H1 (cell line): ENCODE data around the gene MAD2L2. TPM values are rescaled to one million over a fixed set of nuclear protein-coding genes. Genes with fewer than 3 reads are reported as not detected.
A peak's percentile ranks its signal among the peaks of the same experiment; 100 is the strongest.

Experiments used
- CTCF ChIA-PET: fragments of 300-600 bp; sonication (Branson Sonifier 250); formaldehyde crosslinking; loops from one replicate; lab custom pipeline; 2021; ENCODE audit not compliant: partially characterized antibody; lab: Charles Lee
- POLR2A ChIA-PET: fragments of 300-600 bp; sonication (Branson Sonifier 250); formaldehyde crosslinking; loops from one replicate; lab custom pipeline; 2021; ENCODE audit warnings: inconsistent platforms; ENCODE audit not compliant: partially characterized antibody; lab: Charles Lee
- DNase-seq, 2 experiments: peaks; one replicate each; pipeline versions ENCODE4 v3.0.0 to v3.0.0-alpha.2; 2010 to 2022; ENCODE audit warnings: low spot score in 2 of 2, low read depth in 1 of 2, mixed read lengths in 1 of 2
- FAIRE-seq: peaks from 2 replicates; lab custom pipeline; 2011; peaks lifted over from hg19 to GRCh38; lab: Jason Lieb, UNC
- H2AFZ ChIP-seq: 2 replicates; pipeline ENCODE4 v1.8.1; 2012; ENCODE audit warnings: low read length, inconsistent platforms
- H2AK5ac ChIP-seq: 2 replicates; pipeline ENCODE4 v1.6.1; 2013; ENCODE audit warnings: low read depth, low read length
- H2BK120ac ChIP-seq: replicated peaks from 2 replicates; pipeline ENCODE3; 2013; ENCODE audit warnings: low read depth, low read length, inconsistent platforms
- H2BK12ac ChIP-seq: 2 replicates; pipeline ENCODE4 v1.6.1; 2013; ENCODE audit warnings: low read depth, low read length
- H2BK15ac ChIP-seq: 2 replicates; pipeline ENCODE4 v1.6.1; 2013; ENCODE audit warnings: low read length
- H2BK20ac ChIP-seq: 2 replicates; pipeline ENCODE4 v1.6.1; 2013; ENCODE audit warnings: low read length
- H2BK5ac ChIP-seq: 2 replicates; pipeline ENCODE4 v1.6.1; 2013; ENCODE audit warnings: low read depth, low read length
- H3K14ac ChIP-seq: 2 replicates; pipeline ENCODE4 v1.6.1; 2013; ENCODE audit warnings: inconsistent platforms; ENCODE audit not compliant: insufficient read length
- H3K18ac ChIP-seq: 2 replicates; pipeline ENCODE4 v1.6.1; 2013; ENCODE audit warnings: low read length; ENCODE audit errors: extremely low read depth
- H3K23ac ChIP-seq: 2 replicates; pipeline ENCODE4 v1.6.1; 2013; ENCODE audit warnings: inconsistent platforms; ENCODE audit not compliant: insufficient read length
- H3K23me2 ChIP-seq: 2 replicates; pipeline ENCODE4 v1.6.1; 2013; ENCODE audit warnings: low read depth, low read length
- H3K27ac ChIP-seq: 2 replicates; pipeline ENCODE4 v1.6.1; 2011; ENCODE audit warnings: low read depth, low read length, inconsistent platforms
- H3K27me3 ChIP-seq, 4 experiments: replicated peaks in 1 of 4; 1 replicate in 1 of 4; 2 replicates in 3 of 4; pipeline versions ENCODE4 v1.6.1 to v1.8.1; 2011 to 2013; ENCODE audit warnings: low read length in 3 of 4, mild to moderate bottlenecking in 3 of 4, inconsistent platforms in 2 of 4, mixed read lengths in 2 of 4, moderate library complexity in 1 of 4; ENCODE audit not compliant: control insufficient read depth in 3 of 4, insufficient read depth in 3 of 4; ENCODE audit errors: extremely low read depth in 1 of 4
- H3K36me3 ChIP-seq, 4 experiments: 2 replicates each; pipeline versions ENCODE4 v1.6.1 to v1.8.1; 2011 to 2013; ENCODE audit warnings: mild to moderate bottlenecking in 4 of 4, low read length in 3 of 4, moderate library complexity in 2 of 4, control low read depth in 1 of 4, inconsistent platforms in 1 of 4; ENCODE audit not compliant: insufficient read depth in 4 of 4, control insufficient read depth in 2 of 4
- H3K4ac ChIP-seq: replicated peaks from 2 replicates; pipeline ENCODE3; 2013; ENCODE audit warnings: low read length, low read depth, mixed read lengths, inconsistent platforms; ENCODE audit not compliant: insufficient read length
- H3K4me1 ChIP-seq, 4 experiments: replicated peaks in 1 of 4; 1 replicate in 1 of 4; 2 replicates in 3 of 4; pipeline versions ENCODE4 v1.6.1 to v1.8.1; 2011 to 2013; ENCODE audit warnings: low read length in 3 of 4, inconsistent platforms in 2 of 4, mixed read lengths in 1 of 4; ENCODE audit not compliant: insufficient read depth in 4 of 4, control insufficient read depth in 3 of 4
- H3K4me2 ChIP-seq, 2 experiments: 2 replicates each; pipeline versions ENCODE4 v1.6.1 to v1.8.1; 2011 to 2013; ENCODE audit warnings: low read depth in 2 of 2, low read length in 2 of 2, control low read depth in 1 of 2, inconsistent platforms in 1 of 2, mild to moderate bottlenecking in 1 of 2; ENCODE audit not compliant: insufficient read depth in 1 of 2
- H3K4me3 ChIP-seq, 4 experiments: fragments of 200-600, 300-600 bp in 1 of 4; sonication (generic), shearing (Covaris generic), sonication (Bioruptor Twin) in 1 of 4; 2 replicates each; pipeline versions ENCODE4 v1.5.1 to v1.8.1; 2011 to 2016; ENCODE audit warnings: low read length in 4 of 4, low read depth in 3 of 4, control low read depth in 2 of 4, inconsistent platforms in 2 of 4, mild to moderate bottlenecking in 2 of 4, mixed read lengths in 1 of 4, moderate library complexity in 1 of 4; ENCODE audit not compliant: insufficient read depth in 2 of 4; ENCODE audit errors: extremely low read depth in 1 of 4
- H3K56ac ChIP-seq: replicated peaks from 2 replicates; pipeline ENCODE3; 2013; ENCODE audit warnings: low read depth, mild to moderate bottlenecking, mixed read lengths, low read length, inconsistent platforms; ENCODE audit not compliant: insufficient read length
- H3K79me1 ChIP-seq: 2 replicates; pipeline ENCODE4 v1.6.1; 2013; ENCODE audit warnings: low read depth, low read length, control low read depth
- H3K79me2 ChIP-seq, 2 experiments: 2 replicates each; pipeline versions ENCODE4 v1.6.1 to v1.8.1; 2012 to 2013; ENCODE audit warnings: low read length in 2 of 2, mild to moderate bottlenecking in 2 of 2, inconsistent platforms in 1 of 2; ENCODE audit not compliant: insufficient read depth in 2 of 2, control insufficient read depth in 1 of 2
- H3K9ac ChIP-seq, 4 experiments: replicated peaks in 1 of 4; 1 replicate in 1 of 4; 2 replicates in 3 of 4; pipeline versions ENCODE4 v1.6.1 to v1.8.1; 2011 to 2013; ENCODE audit warnings: low read depth in 3 of 4, low read length in 3 of 4, control low read depth in 2 of 4, mild to moderate bottlenecking in 2 of 4, moderate library complexity in 2 of 4, inconsistent platforms in 1 of 4; ENCODE audit errors: extremely low read depth in 1 of 4
- H3K9me3 ChIP-seq, 2 experiments: 2 replicates each; pipeline versions ENCODE4 v1.6.1 to v1.8.1; 2012 to 2013; ENCODE audit warnings: mild to moderate bottlenecking in 2 of 2, moderate library complexity in 2 of 2, control low read depth in 1 of 2, inconsistent platforms in 1 of 2, low read depth in 1 of 2, low read length in 1 of 2, mixed read lengths in 1 of 2; ENCODE audit not compliant: insufficient read depth in 2 of 2
- H4K20me1 ChIP-seq, 2 experiments: replicated peaks in 1 of 2; 2 replicates each; pipeline versions ENCODE3 to v1.8.1; 2011 to 2013; ENCODE audit warnings: inconsistent platforms in 2 of 2, low read length in 2 of 2, mild to moderate bottlenecking in 1 of 2; ENCODE audit not compliant: insufficient read depth in 2 of 2, control insufficient read depth in 1 of 2
- H4K5ac ChIP-seq: 2 replicates; pipeline ENCODE4 v1.6.1; 2013; ENCODE audit warnings: low read length, low read depth, mixed read lengths, inconsistent platforms; ENCODE audit not compliant: insufficient read length
- H4K8ac ChIP-seq: 2 replicates; pipeline ENCODE4 v1.8.0; 2013; ENCODE audit warnings: mild to moderate bottlenecking, moderate library complexity, low read length, inconsistent platforms; ENCODE audit not compliant: insufficient read depth; ENCODE audit errors: extremely low read depth
- H4K91ac ChIP-seq: replicated peaks from 2 replicates; pipeline ENCODE3; 2013; ENCODE audit warnings: low read length, mixed read lengths, inconsistent platforms; ENCODE audit not compliant: insufficient read length
- ATF2 ChIP-seq: IDR thresholded peaks from 2 replicates; pipeline ENCODE4 v1.6.1; 2012; ENCODE audit warnings: low read length, inconsistent platforms
- BCL11A ChIP-seq, 2 experiments: IDR thresholded peaks; one replicate each; pipeline ENCODE4 v1.6.1; 2011; ENCODE audit warnings: low read depth in 2 of 2, low read length in 2 of 2, mild to moderate bottlenecking in 2 of 2
- CEBPB ChIP-seq: IDR thresholded peaks from 2 replicates; pipeline ENCODE4 v1.6.1; 2012; ENCODE audit warnings: low read depth, low read length
- HDAC6 ChIP-seq: IDR thresholded peaks from one replicate; pipeline ENCODE4 v1.7.1; 2012; ENCODE audit warnings: low read depth, mild to moderate bottlenecking, inconsistent platforms, low read length, moderate library complexity
- JUN ChIP-seq: IDR thresholded peaks from 2 replicates; pipeline ENCODE4 v1.6.1; 2011; ENCODE audit warnings: low read depth, mild to moderate bottlenecking, improper control_type of control experiment, low read length
- KDM1A ChIP-seq: fragments of 200-600, 300-600 bp; sonication (generic); IDR thresholded peaks from 2 replicates; pipeline ENCODE4 v1.7.1; 2016; ENCODE audit warnings: mild to moderate bottlenecking, low read length, borderline replicate concordance
- MAX ChIP-seq: IDR thresholded peaks from 2 replicates; pipeline ENCODE4 v1.6.1; 2012; ENCODE audit warnings: inconsistent platforms
- POLR2AphosphoS5 ChIP-seq: IDR thresholded peaks from 2 replicates; pipeline ENCODE4 v1.6.1; 2011; ENCODE audit warnings: low read depth, low read length
- RFX5 ChIP-seq: IDR thresholded peaks from 2 replicates; pipeline ENCODE4 v1.6.1; 2011; ENCODE audit warnings: low read depth, low read length, improper control_type of control experiment, borderline replicate concordance
- SP4 ChIP-seq: IDR thresholded peaks from 2 replicates; pipeline ENCODE4 v1.6.1; 2012; ENCODE audit warnings: low read length, inconsistent platforms
- USF2 ChIP-seq: IDR thresholded peaks from 2 replicates; pipeline ENCODE4 v1.6.1; 2011; ENCODE audit warnings: low read length, improper control_type of control experiment
- WGBS, 2 experiments: shearing (Covaris generic) in 1 of 2; methylation state at CpG; one replicate each; pipeline versions ENCODE4 v1.1.6 to v1.1.7; 2013 to 2015; ENCODE audit warnings: low lambda C conversion rate in 2 of 2, mixed read lengths in 2 of 2, inconsistent platforms in 1 of 2, low coverage in 1 of 2, missing lambda C conversion rate in 1 of 2; ENCODE audit not compliant: insufficient replicate concordance in 2 of 2, insufficient coverage in 1 of 2, insufficient read length in 1 of 2; ENCODE audit errors: extremely low coverage in 1 of 2, missing lambda C conversion rate in 1 of 2; 5-methylcytosine and 5-hydroxymethylcytosine counted together
- polyA plus RNA-seq, 7 experiments: library from polyadenylated mRNA; depleted of rRNA in 3 of 7; stranded (reverse) in 5 of 7; unstranded in 2 of 7; fragments of >200 nt in 5 of 7; fragments of 200-250 nt in 2 of 7; gene quantifications; 1 replicate in 5 of 7; 2 replicates in 1 of 7; 4 replicates in 1 of 7; pipeline versions ENCODE4 v1.2.1 to v1.2.3, GENCODE V29; 2011 to 2013; ENCODE audit warnings: missing spikeins in 2 of 7, mixed read lengths in 2 of 7
- total RNA-seq: library from RNA; stranded (reverse); fragmentation: NEBNext Ultra II Directional; extraction: Animal tissue kit (Norgen Biotek cat#: 25700); gene quantifications from 2 replicates; pipeline ENCODE4 v1.2.1, GENCODE V29; 2021

Gene MAD2L2
- total and polyA plus RNA-seq, 2 of the 8 experiments (the other 6 are each of a cell fraction or from before 2014, with no cell fraction given): 310 to 469 TPM

- Histone ChIP-seq H2BK20ac (no peak overlapping the region), H3K4me1 (peaks cover 0 to 27% (median 24%) of the 10 kb centered on the region in 4 experiments; a peak in 6 of 7 replicates), H3K36me3 (no peaks in the 10 kb centered on the region), H3K4me2 (peak overlapping the region; percentile 26 to 65; a peak in 3 of 4 replicates), H2BK12ac (peak overlapping the region; percentile 96), H3K4ac (no peak overlapping the region), H3K23me2 (peaks cover 4% of the 10 kb centered on the region; the same call in 1 of the 2 replicates), H3K56ac (no peak overlapping the region), H3K79me1 (no peaks in the 10 kb centered on the region), H2BK120ac (no peak overlapping the region), H3K23ac (no peak overlapping the region), H2BK5ac (peak overlapping the region; percentile 55), H3K79me2 (no peaks in the 10 kb centered on the region), H2BK15ac (peak overlapping the region; percentile 99), H3K9ac (peak overlapping the region in 1 of 4 experiments; percentile 29; a peak in 1 of 7 replicates), H3K27me3 (no peaks in the 10 kb centered on the region), H2AK5ac (peak overlapping the region; percentile 97; the same call in 1 of the 2 replicates), H4K20me1 (peaks cover 0 to 1% of the 10 kb centered on the region in 2 experiments), H4K91ac (no peak overlapping the region), H3K4me3 (no peak overlapping the region), H2AFZ (no peak overlapping the region), H4K5ac (peak overlapping the region; percentile 18), H4K8ac (no peak overlapping the region), H3K18ac (no peak overlapping the region), H3K14ac (no peak overlapping the region), H3K9me3 (no peaks in the 10 kb centered on the region), H3K27ac (no peak overlapping the region)
- peak; percentile 39 for FAIRE-seq
- ChIA-PET CTCF (interaction anchor here (0.6 to 4.2 kb wide), 13 partner anchors 9 to 163 kb away, joined by 3 to 13 read pairs (median 6); partner anchors contain the start of gene FBXO6), POLR2A (interaction anchor here (0.7 to 2.5 kb wide), 15 partner anchors 9 to 62 kb away, joined by 3 to 13 read pairs (median 4); partner anchors contain the start of genes AGTRAP and FBXO6)
- no peak for DNase-seq
- WGBS, 2 experiments: 66% methylated on average over 5 of the region's 5 CpGs; no CpG with 5 or more reads in 1 of the 2 experiments
- TF ChIP-seq SP4 (no peak), BCL11A (IDR thresholded peaks at IDR 0.05; ENCODE audit: low read depth in 2 of 2, low read length in 2 of 2) (no peak), KDM1A (no peak), ATF2 (0 out of 2 replicates have a peak, but pooled peaks have one; percentile 77), JUN (no peak), CEBPB (no peak), RFX5 (no peak), POLR2AphosphoS5 (no peak), MAX (0 out of 2 replicates have a peak, but pooled peaks have one; percentile 36), HDAC6 (no peak), USF2 (no peak)
Observed at GRCh38 chr1:11725616-11726015, 44.7 kb upstream of the MAD2L2 start.
